Activated T-cell treated with anti-CD3 and anti-CD28 coated beads, Interleukin-2, amount 50 U/mL, for 48 hours (primary cell): ENCODE results near the gene KRT7.

ENCODE experiments used
- DNase-seq, 2 experiments: peaks; one replicate each; pipeline ENCODE4 v3.0.0-alpha.2; 2020

KRT7 gene

GRCh38 chr12:52258335-52258901 is 25.4 kb downstream of the KRT7 start:
- no peak for DNase-seq

GRCh38 chr12:52259657-52260243 is 26.7 kb downstream of the KRT7 start:
- DNase-seq = no peak

DNA sequence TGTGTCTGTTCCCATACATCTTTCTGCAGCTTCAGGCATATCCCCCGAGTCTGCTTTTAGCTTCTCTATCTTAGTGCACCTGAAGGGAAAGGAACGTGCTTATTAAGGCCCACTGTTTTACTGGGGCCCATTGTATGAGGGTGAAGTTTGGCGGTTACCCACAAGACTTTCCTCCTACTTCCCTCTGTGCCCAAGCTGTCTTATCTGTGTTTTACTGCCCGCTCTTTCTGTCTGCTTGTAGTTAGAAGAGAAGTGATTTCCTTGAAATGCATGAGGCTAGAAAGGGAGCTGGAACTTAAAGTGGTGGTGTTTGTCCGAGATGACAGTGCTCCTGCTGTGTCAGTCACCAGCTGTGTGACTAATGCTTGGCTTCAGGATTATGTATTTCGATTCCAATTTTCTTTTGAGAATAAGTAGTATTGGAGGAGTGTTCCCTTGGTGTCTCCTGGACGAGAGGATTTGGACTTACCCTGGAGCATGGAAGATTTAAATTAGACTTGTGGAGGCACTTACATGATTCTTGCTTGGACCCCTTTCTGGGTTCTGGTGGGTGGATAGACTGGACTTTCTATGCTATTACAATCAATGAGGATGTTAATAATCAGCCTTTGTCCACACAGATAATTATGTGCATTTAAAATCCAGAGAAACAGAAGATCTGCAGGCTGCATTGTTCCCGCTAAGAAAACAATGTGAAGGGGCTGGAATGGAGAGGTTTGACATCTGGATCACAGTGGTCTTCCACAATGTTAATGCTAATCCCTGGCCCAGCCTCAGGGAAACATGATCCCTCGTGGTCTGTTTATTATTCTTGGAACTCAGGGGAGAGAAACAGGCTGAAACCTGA is 27.5 kb downstream of the KRT7 start:
- DNase-seq = no peak

GRCh38 chr12:52261208-52261484 is 28.1 kb downstream of the KRT7 start:
- no peak for DNase-seq

GRCh38 chr12:52262286-52262685 is 29.2 kb downstream of the KRT7 start:
- no peak for DNase-seq

GRCh38 chr12:52263761-52264434 is 30.9 kb downstream of the KRT7 start:
- no peak for DNase-seq

GRCh38 chr12:52264435-52264825 is 31.4 kb downstream of the KRT7 start:
- DNase-seq = no peak

GRCh38 chr12:52266514-52266913 is 33.5 kb downstream of the KRT7 start:
- DNase-seq = no peak

DNA sequence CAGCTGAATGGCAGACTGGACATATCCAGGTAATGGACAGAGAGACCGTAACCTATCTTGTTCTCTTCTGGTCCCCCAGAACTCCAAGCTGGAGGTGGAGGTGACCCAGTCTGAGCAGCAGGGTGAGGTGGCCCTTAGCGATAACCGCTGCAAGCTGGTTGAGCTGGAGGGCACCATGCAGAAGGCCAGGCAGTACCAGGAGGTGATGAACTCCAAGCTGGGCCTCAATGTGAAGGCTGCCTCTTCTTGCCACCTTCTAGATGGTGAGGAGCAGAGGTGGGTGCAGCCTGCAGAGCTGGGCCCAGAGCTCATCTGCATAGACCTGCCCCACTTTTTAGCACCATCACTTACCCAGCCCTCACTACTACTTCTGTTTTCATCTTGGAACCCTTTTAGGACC is 34.2 kb downstream of the KRT7 start:
- DNase-seq = no peak

- no peak for DNase-seq
These were observed 34.7 kb downstream of the KRT7 start for GRCh38 chr12:52267699-52268098.

- no peak for DNase-seq
These were observed 35.2 kb downstream of the KRT7 start for GRCh38 chr12:52268212-52268611.

DNA sequence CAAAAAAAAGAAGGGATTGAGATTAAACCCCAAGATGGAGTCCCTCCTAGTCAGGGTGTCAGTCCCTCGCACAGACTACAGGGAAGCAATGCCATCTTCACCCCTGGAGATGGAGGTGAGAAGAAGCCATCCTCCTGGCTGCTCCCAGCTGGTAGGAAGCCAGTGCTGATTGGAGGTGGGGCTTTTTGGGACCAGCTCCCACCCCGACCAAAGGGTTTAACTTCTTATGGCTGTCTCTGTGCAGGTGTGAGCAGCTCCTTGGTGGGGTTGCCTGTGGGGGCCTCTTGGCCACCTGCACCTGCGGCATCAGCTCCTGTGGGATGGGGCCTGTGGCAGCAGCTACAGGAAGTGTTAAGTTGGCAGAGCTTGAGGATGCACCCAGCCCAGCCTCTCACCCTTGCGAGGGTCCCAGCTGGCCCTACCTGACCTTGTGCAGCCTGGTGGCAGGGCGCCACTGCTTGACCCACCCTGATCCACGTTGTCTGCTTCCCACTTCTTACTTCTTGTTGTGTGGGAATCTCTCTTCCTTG is 37.6 kb downstream of the KRT7 start:
- DNase-seq = no peak

DNA sequence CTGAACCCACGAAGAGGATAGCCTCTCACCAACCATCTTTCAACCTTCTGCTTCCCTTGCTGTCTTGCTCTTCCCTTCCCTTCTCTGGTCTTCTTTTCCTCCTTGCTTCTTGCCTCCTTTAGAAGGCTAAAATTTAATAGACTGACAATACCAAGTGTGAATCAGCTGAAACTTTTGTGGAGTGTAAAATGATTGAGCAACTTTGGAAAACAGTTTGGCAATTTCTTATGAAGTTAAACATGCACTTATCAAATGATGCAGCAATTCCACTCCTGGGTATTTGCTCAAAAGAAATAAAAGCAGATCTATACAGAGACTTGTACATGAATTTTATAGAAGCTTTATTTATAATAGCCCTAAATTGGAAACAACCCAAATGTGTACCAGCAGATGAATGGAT is 38.1 kb downstream of the KRT7 start:
- no peak for DNase-seq

DNA sequence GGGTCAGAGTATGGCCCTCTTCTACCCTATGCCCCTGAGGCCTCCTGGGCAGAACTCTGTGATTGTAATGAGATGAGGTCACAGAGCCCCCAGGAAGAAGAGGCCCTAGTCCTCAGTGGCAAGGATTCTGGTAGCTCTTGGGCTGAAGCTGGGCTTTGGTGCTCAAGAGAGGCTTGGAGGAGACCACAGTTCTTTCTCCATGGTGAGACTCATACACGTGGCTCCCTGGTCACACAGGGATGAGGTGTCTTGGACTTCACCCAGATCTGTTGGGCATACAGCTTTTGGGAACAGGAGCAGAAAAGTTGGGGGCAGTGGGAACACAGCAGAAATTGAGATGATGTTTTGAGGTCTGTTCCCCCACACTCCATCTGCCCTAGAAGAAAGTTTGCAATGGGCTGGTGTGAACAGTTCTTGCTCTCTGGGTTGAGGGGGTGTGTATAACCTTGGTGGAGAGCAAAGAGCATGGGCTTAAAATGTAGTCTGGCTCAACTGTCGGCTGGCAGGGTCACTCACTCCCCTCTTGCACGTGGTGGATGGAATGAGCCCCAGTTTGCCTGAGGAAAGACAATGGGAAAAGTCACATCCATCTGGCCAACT is 41.6 kb downstream of the KRT7 start, which contains the start of gene KRT86:
TSS of gene KRT86 (plus strand) at position 125 of the 600 bp plus-strand sequence. CDS start 27,272 bp downstream, outside the sequence.
- peak in 1 of 2 experiments; percentile 4 for DNase-seq

DNA sequence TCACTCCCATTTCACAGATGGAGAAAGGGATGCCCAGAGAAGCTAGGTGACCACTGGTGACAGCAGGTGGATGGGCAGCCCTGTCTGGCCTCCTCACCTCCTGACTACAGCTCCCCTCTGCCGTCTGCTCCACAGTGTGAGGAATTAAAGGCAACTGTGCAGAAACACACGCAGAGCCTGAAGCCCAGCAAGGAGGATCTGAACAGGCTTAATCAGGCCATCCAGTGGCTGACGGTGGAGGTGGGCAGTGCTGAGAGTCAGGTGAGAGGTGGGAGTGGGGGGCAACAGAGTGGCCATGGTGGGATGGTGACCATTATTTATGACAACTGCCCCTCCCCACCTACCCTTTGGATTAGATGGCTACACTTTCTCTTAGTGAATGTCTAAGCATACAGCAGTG is 42.6 kb downstream of the KRT7 start:
- DNase-seq = no peak

- peak in 1 of 2 experiments; percentile 12 for DNase-seq
These were observed 44.6 kb downstream of the KRT7 start for GRCh38 chr12:52277486-52278245.

GRCh38 chr12:52278575-52279421 is 45.8 kb downstream of the KRT7 start:
- DNase-seq = peak; percentile 81 to 86

- peak in 1 of 2 experiments; percentile 4 for DNase-seq
These were observed 46.6 kb downstream of the KRT7 start for GRCh38 chr12:52279422-52280318.

DNA sequence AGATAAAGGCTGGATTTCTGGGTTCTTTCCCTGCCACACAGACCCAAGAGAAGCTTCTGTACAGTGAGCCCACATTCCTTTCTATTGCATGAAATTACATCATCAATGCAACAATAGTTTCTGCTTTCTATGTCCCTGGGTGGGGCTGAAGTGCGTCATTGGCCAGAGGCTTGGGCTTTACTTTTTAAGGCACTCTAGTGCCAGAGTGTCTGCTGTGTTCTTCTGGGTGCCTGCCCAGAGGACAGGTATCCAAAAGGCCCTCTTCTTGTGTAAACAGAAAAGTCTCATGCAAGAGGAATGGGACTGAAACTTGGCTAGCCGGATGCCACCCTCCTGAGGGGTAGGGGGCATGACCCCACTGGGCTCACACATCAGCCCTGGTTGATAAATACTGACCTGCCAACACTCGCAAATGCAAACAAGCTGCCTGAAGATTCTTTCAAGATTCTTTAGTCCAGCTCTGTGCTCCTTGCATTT is 47.3 kb downstream of the KRT7 start:
- peak in 1 of 2 experiments; percentile 8 for DNase-seq
